H54 (cell line): ENCODE data around the gene CYP27B1.
A peak's percentile ranks its signal among the peaks of the same experiment; 100 is the strongest.

Source experiments
- DNase-seq: peaks from one replicate; pipeline ENCODE4 v3.0.0; 2011; ENCODE audit warnings: low spot score, mixed read lengths; ENCODE audit not compliant: insufficient read length
- FAIRE-seq: peaks from 3 replicates; lab custom pipeline; 2011; peaks lifted over from hg19 to GRCh38; lab: Jason Lieb, UNC
- POLR2A ChIP-seq: IDR thresholded peaks from 2 replicates; pipeline ENCODE4 v1.6.1; 2011; ENCODE audit warnings: low read depth, mild to moderate bottlenecking, low read length

Gene CYP27B1

GRCh38 chr12:57756406-57757341 is 10.2 kb downstream of the CYP27B1 start:
- DNase-seq (no peak), FAIRE-seq (no peak)
- no peak for TF ChIP-seq POLR2A

- FAIRE-seq = no peak
- TF ChIP-seq POLR2A = no peak
- no peak for DNase-seq
These were observed 11.2 kb downstream of the CYP27B1 start for GRCh38 chr12:57755454-57756372.

- no peak for TF ChIP-seq POLR2A
- no peak for FAIRE-seq
- DNase-seq = no peak
These were observed 11.8 kb downstream of the CYP27B1 start for GRCh38 chr12:57755194-57755453.

GRCh38 chr12:57754411-57755193 is 12.3 kb downstream of the CYP27B1 start, which contains the start of gene MARCHF9:
TSS of gene MARCHF9 (plus strand) at chr12:57755103. CDS start at chr12:57755529, 426 bp downstream.
- TF ChIP-seq POLR2A = no peak
- DNase-seq (peak; percentile 83), FAIRE-seq (no peak)

GRCh38 chr12:57753756-57754337 is 13.0 kb downstream of the CYP27B1 start:
- TF ChIP-seq POLR2A = no peak
- no peak for DNase-seq
- no peak for FAIRE-seq

- DNase-seq (no peak), FAIRE-seq (no peak)
- TF ChIP-seq POLR2A = no peak
These were observed 14.2 kb downstream of the CYP27B1 start for GRCh38 chr12:57752668-57753000.

- TF ChIP-seq POLR2A = peak; percentile 44; the same call in 1 of the 2 replicates
- FAIRE-seq = peak; percentile 87
- DNase-seq = peak; percentile 98
These were observed 14.8 kb downstream of the CYP27B1 start, which contains the start of gene CDK4 for GRCh38 chr12:57751788-57752667. TSS of gene CDK4 (minus strand) at chr12:57752310. CDS start at chr12:57751717, 593 bp downstream.

- no peak for TF ChIP-seq POLR2A
- DNase-seq (no peak), FAIRE-seq (no peak)
These were observed 15.5 kb downstream of the CYP27B1 start for GRCh38 chr12:57751432-57751787.

- FAIRE-seq = no peak
- DNase-seq = no peak
- no peak for TF ChIP-seq POLR2A
These were observed 16.1 kb downstream of the CYP27B1 start for GRCh38 chr12:57750561-57751431.

- no peak for TF ChIP-seq POLR2A
- no peak for FAIRE-seq
- no peak for DNase-seq
These were observed 17.8 kb downstream of the CYP27B1 start for GRCh38 chr12:57749061-57749460.

GRCh38 chr12:57746025-57746424 is 20.9 kb downstream of the CYP27B1 start:
- no peak for TF ChIP-seq POLR2A
- no peak for DNase-seq
- no peak for FAIRE-seq
